GM12878 (cell line): ENCODE results near the gene PSMD13. TPM values are rescaled to one million over a fixed set of nuclear protein-coding genes. Genes with fewer than 3 reads are reported as not detected.
A peak's percentile ranks its signal among the peaks of the same experiment; 100 is the strongest.

Source experiments
- ATAC-seq: fragments of 200-7000 bp; cut with Tn5 transposase; 3 replicates; pipeline ENCODE4 v1.9.1; 2020; ENCODE audit warnings: mild to moderate bottlenecking, moderate library complexity
- BruUV-seq: library from RNA; stranded (reverse); fragments of 400-500 nt; replicated peaks from 2 replicates; lab custom pipeline; 2021; lab: Mats Ljungman, UMichigan
- CTCF ChIA-PET: fragments of 300-600 bp; sonication (Branson Sonifier 250); formaldehyde crosslinking; extraction: SDS; loops from one replicate; lab custom pipeline; 2021; ENCODE audit warnings: inconsistent platforms; lab: Yijun Ruan, JAX
- POLR2A ChIA-PET: fragments of 350-600 bp; formaldehyde crosslinking; extraction: SDS; loops from one replicate; lab custom pipeline; 2021; ENCODE audit warnings: inconsistent platforms; lab: Charles Lee
- RAD21 ChIA-PET: fragments of 300-600 bp; sonication (Branson Sonifier 250); formaldehyde crosslinking; loops from one replicate; lab custom pipeline; 2023; ENCODE audit warnings: antibody characterized with exemption; ENCODE audit not compliant: unreplicated experiment; lab: Charles Lee
- SMC1A ChIA-PET: fragments of 300-600 bp; sonication (Branson Sonifier 250); formaldehyde crosslinking; loops from one replicate; lab custom pipeline; 2023; ENCODE audit not compliant: unreplicated experiment, uncharacterized antibody; lab: Charles Lee
- DNase-seq: peaks from one replicate; pipeline ENCODE4 v3.0.0-alpha.2; 2011; ENCODE audit warnings: low read depth, low spot score
- FAIRE-seq: peaks from 3 replicates; lab custom pipeline; 2011; peaks lifted over from hg19 to GRCh38; lab: Jason Lieb, UNC
- H2AFZ ChIP-seq: 2 replicates; pipeline ENCODE4 v1.6.0; 2011; ENCODE audit warnings: low read depth, low read length, control low read depth; ENCODE audit not compliant: control insufficient read depth
- H3K27ac ChIP-seq: 2 replicates; pipeline ENCODE4 v1.5.1; 2011; ENCODE audit warnings: control low read depth; ENCODE audit not compliant: control insufficient read depth, insufficient read depth
- H3K27me3 ChIP-seq, 2 experiments: replicated peaks in 1 of 2; 2 replicates each; pipeline versions ENCODE4 v1.6.0 to v1.6.1; 2011; ENCODE audit warnings: low read length in 1 of 2; ENCODE audit not compliant: control insufficient read depth in 2 of 2, insufficient read depth in 2 of 2
- H3K36me3 ChIP-seq, 2 experiments: 2 replicates each; pipeline ENCODE4 v1.5.1; 2011; ENCODE audit warnings: low read length in 1 of 2; ENCODE audit not compliant: control insufficient read depth in 2 of 2, insufficient read depth in 2 of 2
- H3K4me1 ChIP-seq: 2 replicates; pipeline ENCODE4 v1.6.1; 2011; ENCODE audit warnings: mild to moderate bottlenecking, low read length, moderate library complexity, mixed read lengths; ENCODE audit not compliant: control insufficient read depth, insufficient read depth
- H3K4me2 ChIP-seq: 2 replicates; pipeline ENCODE4 v1.6.0; 2011; ENCODE audit warnings: control low read depth; ENCODE audit not compliant: control insufficient read depth, insufficient read depth
- H3K4me3 ChIP-seq: fragments of 200-600 bp; sonication (generic); 2 replicates; pipeline ENCODE4 v1.5.1; 2016
- H3K79me2 ChIP-seq: 2 replicates; pipeline ENCODE4 v1.6.0; 2011; ENCODE audit warnings: low read length; ENCODE audit not compliant: control insufficient read depth, insufficient read depth
- H3K9ac ChIP-seq: 2 replicates; pipeline ENCODE4 v1.8.0; 2011; ENCODE audit warnings: low read length, control low read depth, mixed read lengths; ENCODE audit not compliant: control insufficient read depth, insufficient read depth
- H3K9me3 ChIP-seq: replicated peaks from 3 replicates; pipeline ENCODE4 v1.5.1; 2011; ENCODE audit warnings: mild to moderate bottlenecking, low read length; ENCODE audit not compliant: control insufficient read depth, insufficient read depth
- H4K20me1 ChIP-seq: 2 replicates; pipeline ENCODE4 v1.6.0; 2011; ENCODE audit not compliant: control insufficient read depth, insufficient read depth
- ATF2 ChIP-seq: IDR thresholded peaks from 2 replicates; pipeline ENCODE4 v1.6.1; 2012; ENCODE audit warnings: low read length, inconsistent platforms
- ATF7 ChIP-seq: fragments of 450-650 bp; IDR thresholded peaks from 2 replicates; pipeline ENCODE4 v1.6.1; 2016; ENCODE audit warnings: low read depth, mild to moderate bottlenecking
- CBX3 ChIP-seq: fragments of 200-600 bp; sonication (generic); IDR thresholded peaks from 2 replicates; pipeline ENCODE4 v1.6.1; 2016; ENCODE audit warnings: low read depth, borderline replicate concordance
- CEBPZ ChIP-seq: fragments of 150-350 bp; IDR thresholded peaks from 2 replicates; pipeline ENCODE4 v1.6.1; 2016; ENCODE audit warnings: low read depth, low read length
- CHD2 ChIP-seq: IDR thresholded peaks from 2 replicates; pipeline ENCODE4 v1.6.1; 2011; ENCODE audit warnings: low read depth, low read length, improper control_type of control experiment, borderline replicate concordance
- CREB1 ChIP-seq: IDR thresholded peaks from 2 replicates; pipeline ENCODE4 v1.6.1; 2012; ENCODE audit warnings: low read depth, mild to moderate bottlenecking, inconsistent platforms
- JUNB ChIP-seq: IDR thresholded peaks from 2 replicates; pipeline ENCODE4 v1.6.1; 2016; ENCODE audit warnings: antibody characterized with exemption, mild to moderate bottlenecking
- JUND ChIP-seq: IDR thresholded peaks from 2 replicates; pipeline ENCODE4 v1.6.1; 2012; ENCODE audit warnings: low read depth, mild to moderate bottlenecking, low read length, improper control_type of control experiment, moderate library complexity
- NFXL1 ChIP-seq: fragments of 450-650 bp; IDR thresholded peaks from 2 replicates; pipeline ENCODE4 v1.6.1; 2017; ENCODE audit warnings: antibody characterized with exemption, mild to moderate bottlenecking, borderline replicate concordance
- NKRF ChIP-seq: fragments of 450-650 bp; conservative IDR thresholded peaks from 2 replicates; pipeline ENCODE4 v1.6.1; 2017; ENCODE audit warnings: mild to moderate bottlenecking, moderate library complexity
- YY1 ChIP-seq: IDR thresholded peaks from 2 replicates; pipeline ENCODE4 v1.6.1; 2011; ENCODE audit warnings: low read depth, mild to moderate bottlenecking, low read length
- ZSCAN29 ChIP-seq: fragments of 450-650 bp; IDR thresholded peaks from 2 replicates; pipeline ENCODE4 v1.6.1; 2017; ENCODE audit warnings: mild to moderate bottlenecking, moderate library complexity
- WGBS: methylation state at CpG from one replicate; pipeline ENCODE4 v1.1.6; 2016; ENCODE audit warnings: low lambda C conversion rate; ENCODE audit not compliant: insufficient replicate concordance, insufficient coverage; ENCODE audit errors: missing lambda C conversion rate; 5-methylcytosine and 5-hydroxymethylcytosine counted together
- in situ Hi-C: fragments of 300-500 bp; cut with MboI; formaldehyde crosslinking; loops from 9 replicates; pipeline ENCODE4 v1.14.3; 2018; ENCODE audit warnings: mixed read lengths
- intact Hi-C: fragments of 100-400 bp; cut with micrococcal nuclease; formaldehyde crosslinking; loops from one replicate; pipeline ENCODE4 v1.14.2; 2022; ENCODE audit not compliant: unreplicated experiment
- polyA plus RNA-seq, 11 experiments: library from polyadenylated mRNA; depleted of rRNA in 4 of 11; unstranded in 6 of 11; stranded (reverse) in 5 of 11; fragments of >200 nt; fragmentation: Nextera tagmentation in 4 of 11; fragmentation: Illumina TruSeq in 1 of 11; extraction: Ambion mirVana in 4 of 11; extraction: Trizol in 1 of 11; gene quantifications; 1 replicate in 1 of 11; 2 replicates in 10 of 11; pipeline versions ENCODE4 v1.2.1 to v1.2.3, GENCODE V29; 2011 to 2016; ENCODE audit warnings: inconsistent platforms in 2 of 11, missing spikeins in 2 of 11, low read depth in 1 of 11
- total RNA-seq, 4 experiments: library from RNA; depleted of rRNA in 3 of 4; stranded (reverse); fragments of >200 nt in 3 of 4; fragmentation: Illumina TruSeq in 1 of 4; extraction: Trizol in 1 of 4; gene quantifications; 2 replicates each; pipeline versions ENCODE4 v1.2.1 to v1.2.3, GENCODE V29; 2013 to 2021
- TF ChIP-seq, protein P1 (sequence below): IDR thresholded peaks from 2 replicates; pipeline ENCODE4 v1.6.1; 2012; ENCODE audit warnings: low read depth, low read length, improper control_type of control experiment

PSMD13 gene
- total and polyA plus RNA-seq, 10 of the 15 experiments (the other 5 are each of a cell fraction or from before 2014, with no cell fraction given), result 141 to 303 (median 177) TPM

DNA sequence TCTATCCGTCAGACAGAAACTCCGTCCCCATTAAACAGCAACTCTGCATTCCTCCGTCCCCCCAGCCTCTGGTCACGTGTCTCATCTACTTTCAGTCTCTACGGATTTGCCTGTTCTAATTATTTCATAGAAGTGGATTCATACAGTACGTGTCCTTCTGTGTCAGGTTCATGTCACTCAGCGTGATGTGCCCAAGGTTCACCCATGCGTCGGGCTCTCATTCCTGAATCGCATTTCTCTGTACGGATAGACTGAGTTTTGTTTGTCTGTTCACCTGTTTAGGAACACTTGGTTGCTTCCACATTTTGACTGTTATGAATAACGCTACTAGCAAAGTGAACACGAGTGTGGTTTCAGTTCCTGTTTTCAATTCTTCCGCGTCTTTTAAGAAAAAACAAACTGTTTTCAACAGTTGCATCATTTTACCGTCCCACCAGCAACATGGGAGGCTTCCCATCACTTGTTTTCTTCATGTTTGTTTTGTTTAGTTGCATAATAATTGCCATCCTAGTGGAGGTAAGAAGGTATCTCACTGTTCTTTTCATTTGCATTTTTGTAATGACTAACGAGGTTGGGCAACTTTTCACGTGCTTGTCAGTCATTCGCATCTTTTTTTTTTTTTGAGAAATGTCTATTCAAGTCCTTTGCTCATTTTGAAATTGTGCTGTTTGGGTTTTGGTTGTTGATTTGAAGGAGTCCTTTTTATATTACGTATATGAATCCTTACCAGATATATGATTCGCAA lies 32.5 kb downstream of the PSMD13 start:
- Histone ChIP-seq H2AFZ (no peak overlapping the region), H3K36me3 (no peaks in the 10 kb centered on the region), H3K4me2 (peak overlapping the region; percentile 89), H3K79me2 (peaks cover 7% of the 10 kb centered on the region), H3K9ac (peak overlapping the region; percentile 71), H4K20me1 (no peaks in the 10 kb centered on the region), H3K4me3 (peak overlapping the region; percentile 78), H3K4me1 (peaks cover 14% of the 10 kb centered on the region), H3K9me3 (no peaks in the 10 kb centered on the region), H3K27me3 (no peaks in the 10 kb centered on the region), H3K27ac (peak overlapping the region; percentile 88)
- BruUV-seq, result no TSS peak
- ChIA-PET RAD21 (interaction anchor here (1.0 to 2.2 kb wide), 6 partner anchors 11 to 138 kb away, joined by 3 to 36 read pairs (median 6); partner anchors contain the start of gene PSMD13), CTCF (interaction anchor here (0.6 to 1.8 kb wide), 5 partner anchors 19 to 175 kb away, joined by 3 to 6 read pairs (median 4); no protein-coding TSS in a partner anchor), POLR2A (interaction anchor here (0.6 to 2.4 kb wide), 2 partner anchors 14 to 85 kb away, joined by 5 to 35 read pairs; no protein-coding TSS in a partner anchor), SMC1A (interaction anchor here (0.9 kb wide), 1 partner anchor 18 kb away, joined by 3 read pairs; no protein-coding TSS in a partner anchor)
- intact Hi-C loops (loop anchor here (1.0 to 10.0 kb wide), 4 partner anchors 33 to 85 kb away; partner anchors contain the start of genes BET1L, PSMD13, RIC8A and SIRT3), in situ Hi-C loops (no loop called here)
- DNase-seq (peak; percentile 99), FAIRE-seq (peak; percentile 98), ATAC-seq (peak; percentile 80)
- WGBS, result 4% methylated on average over 21 of the region's 21 CpGs
- TF ChIP-seq NKRF, result peak; percentile 16; the same call in 1 of the 2 replicates
- no peak for TF ChIP-seq CEBPZ
- peak; percentile 97 for TF ChIP-seq JUNB
- TF ChIP-seq ATF7, result peak; percentile 98
- TF ChIP-seq YY1, result peak; percentile 25; the same call in 1 of the 2 replicates
- TF ChIP-seq, protein P1, sequence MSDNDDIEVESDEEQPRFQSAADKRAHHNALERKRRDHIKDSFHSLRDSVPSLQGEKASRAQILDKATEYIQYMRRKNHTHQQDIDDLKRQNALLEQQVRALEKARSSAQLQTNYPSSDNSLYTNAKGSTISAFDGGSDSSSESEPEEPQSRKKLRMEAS, result peak; percentile 17; the same call in 1 of the 2 replicates
- peak; percentile 81; the same call in 1 of the 2 replicates for TF ChIP-seq CHD2
- TF ChIP-seq ATF2, result peak; percentile 93
- peak; percentile 64 for TF ChIP-seq CREB1
- peak; percentile 84 for TF ChIP-seq JUND
- TF ChIP-seq NFXL1, result no peak
- TF ChIP-seq CBX3, result no peak
- TF ChIP-seq ZSCAN29, result no peak
